ENCODE data around the gene TAOK1. TPM values are rescaled to one million over a fixed set of nuclear protein-coding genes. Genes with fewer than 3 reads are reported as not detected.
A peak's percentile ranks its signal among the peaks of the same experiment; 100 is the strongest.

Gene TAOK1
- total RNA-seq, 1 experiment from 2014 or later = 87.1 TPM

- no peak for TF ChIP-seq ARID4B (CRISPR knock-in tag; IDR thresholded peaks at IDR 0.05; ENCODE audit: borderline replicate concordance)
- TF ChIP-seq NFYB (CRISPR knock-in tag; conservative IDR thresholded peaks at IDR 0.05; ENCODE audit: low read depth) = no peak; the same call in 1 of the 2 replicates
- no peak for TF ChIP-seq RORB (CRISPR knock-in tag; IDR thresholded peaks at IDR 0.05)
- no peak for TF ChIP-seq CREM (CRISPR knock-in tag; IDR thresholded peaks at IDR 0.05)
- TF ChIP-seq ZNF416 (CRISPR knock-in tag; IDR thresholded peaks at IDR 0.05) = 0 out of 2 replicates have a peak, but pooled peaks have one; percentile 15
- TF ChIP-seq ATF2 (CRISPR knock-in tag; IDR thresholded peaks at IDR 0.05; ENCODE audit: borderline replicate concordance, low read depth) = no peak
- TF ChIP-seq ZNF219 (CRISPR knock-in tag; IDR thresholded peaks at IDR 0.05; ENCODE audit: borderline replicate concordance) = no peak
- no peak; the same call in 1 of the 2 replicates for TF ChIP-seq USF1 (CRISPR knock-in tag; IDR thresholded peaks at IDR 0.05)
- peak; percentile 55; the same call in 1 of the 2 replicates for TF ChIP-seq ZBTB21 (CRISPR knock-in tag; IDR thresholded peaks at IDR 0.05; ENCODE audit: borderline replicate concordance)
- no peak for TF ChIP-seq E2F1 (CRISPR knock-in tag; IDR thresholded peaks at IDR 0.05)
- peak; percentile 63; the same call in 1 of the 2 replicates for TF ChIP-seq HMGXB4 (CRISPR knock-in tag; IDR thresholded peaks at IDR 0.05)
- peak; percentile 56 for TF ChIP-seq FOXP1 (CRISPR knock-in tag; IDR thresholded peaks at IDR 0.05; ENCODE audit: borderline replicate concordance)
- 0 out of 2 replicates have a peak, but pooled peaks have one; percentile 34 for TF ChIP-seq ZNF232 (CRISPR knock-in tag; IDR thresholded peaks at IDR 0.05)
These were observed 182.8 kb downstream of the TAOK1 start (continued) for GRCh38 chr17:29572691-29573557.

- Mint-ChIP-seq H3K4me1 (peaks cover 10% of the 10 kb centered on the region), H3K4me3 (no peak overlapping the region), H3K9me3 (no peaks in the 10 kb centered on the region), H3K36me3 (peaks cover 15% of the 10 kb centered on the region; the same call in 1 of the 2 replicates), H3K27me3 (ENCODE audit: low read depth) (peaks cover 8% of the 10 kb centered on the region; the same call in 1 of the 2 replicates), H3K27ac (no peak overlapping the region)
- ChIA-PET POLR2A (no interaction called here), CTCF (interaction anchor here (0.6 to 11.4 kb wide), 9 partner anchors 8 to 428 kb away, joined by 3 to 112 read pairs (median 11); partner anchors contain the start of gene ANKRD13B)
- DNase-seq (ENCODE audit: low spot score) = no peak
- ATAC-seq = no peak
- no peak for TF ChIP-seq MLX (CRISPR knock-in tag; IDR thresholded peaks at IDR 0.05)
- TF ChIP-seq ETV6 (CRISPR knock-in tag; IDR thresholded peaks at IDR 0.05) = no peak
- no peak for TF ChIP-seq GRHL2 (CRISPR knock-in tag; IDR thresholded peaks at IDR 0.05; ENCODE audit: insufficient replicate concordance, severe bottlenecking)
- TF ChIP-seq PREB (CRISPR knock-in tag; IDR thresholded peaks at IDR 0.05; ENCODE audit: borderline replicate concordance) = no peak
- TF ChIP-seq ATF1 (CRISPR knock-in tag; IDR thresholded peaks at IDR 0.05) = no peak
- TF ChIP-seq MXD4 (CRISPR knock-in tag; IDR thresholded peaks at IDR 0.05; ENCODE audit: borderline replicate concordance) = no peak
- TF ChIP-seq ZNF671 (CRISPR knock-in tag; IDR thresholded peaks at IDR 0.05) = no peak
- TF ChIP-seq NR2C2 (CRISPR knock-in tag; IDR thresholded peaks at IDR 0.05) = no peak
- no peak for TF ChIP-seq ELF4 (CRISPR knock-in tag; IDR thresholded peaks at IDR 0.05; ENCODE audit: low read depth)
- TF ChIP-seq SP1 (CRISPR knock-in tag; conservative IDR thresholded peaks at IDR 0.05) = no peak
- TF ChIP-seq IRF1 (CRISPR knock-in tag; IDR thresholded peaks at IDR 0.05) = no peak
These were observed 183.4 kb downstream of the TAOK1 start for GRCh38 chr17:29573558-29573869.
